ENCODE results near the gene PHF19. TPM values are rescaled to one million over a fixed set of nuclear protein-coding genes. Genes with fewer than 3 reads are reported as not detected.

Gene PHF19
- total and polyA plus RNA-seq, 2 of the 8 experiments (the other 6 are each of a cell fraction or from before 2014, with no cell fraction given): 28.2 to 31.8 TPM

GRCh38 chr9:120895951-120896350, 19.0 kb upstream of the PHF19 start:
- FAIRE-seq (no peak), DNase-seq (ENCODE audit: low read depth in 1 of 2, low spot score in 2 of 2) (no peak)
- no peak overlapping the region for H3K4ac ChIP-seq (replicated peaks; ENCODE audit: insufficient read length, low read depth, low read length)
- H4K20me1 ChIP-seq (replicated peaks in 1 of 2; ENCODE audit: control insufficient read depth in 1 of 2, insufficient read depth in 2 of 2, low read length in 2 of 2): no peaks in the 10 kb centered on the region
- WGBS, 2 experiments (ENCODE audit: extremely low coverage in 1 of 2, insufficient coverage in 1 of 2, insufficient read length in 1 of 2, insufficient replicate concordance in 2 of 2, low coverage in 1 of 2, low lambda C conversion rate in 2 of 2, missing lambda C conversion rate in 1 of 2): 88% methylated on average over 2 of the region's 2 CpGs; no CpG with 5 or more reads in 1 of the 2 experiments
- H2BK12ac ChIP-seq (ENCODE audit: low read depth, low read length): no peak overlapping the region
- no peak overlapping the region for H3K4me3 ChIP-seq (ENCODE audit: extremely low read depth in 1 of 4, insufficient read depth in 2 of 4, low read depth in 3 of 4, low read length in 4 of 4)
- no peak overlapping the region for H2BK5ac ChIP-seq (ENCODE audit: low read depth, low read length)
- H4K5ac ChIP-seq (ENCODE audit: insufficient read length, low read depth, low read length): no peak overlapping the region
- no peak overlapping the region for H2AK5ac ChIP-seq (ENCODE audit: low read depth, low read length)
- no peak overlapping the region for H3K4me2 ChIP-seq (ENCODE audit: insufficient read depth in 1 of 2, low read depth in 2 of 2, low read length in 2 of 2)
- H3K9me3 ChIP-seq (ENCODE audit: insufficient read depth in 2 of 2, low read depth in 1 of 2, low read length in 1 of 2): no peaks in the 10 kb centered on the region
- H4K91ac ChIP-seq (replicated peaks; ENCODE audit: insufficient read length, low read length): no peak overlapping the region
- no peak overlapping the region for H4K8ac ChIP-seq (ENCODE audit: extremely low read depth, insufficient read depth, low read length)
- H3K56ac ChIP-seq (replicated peaks; ENCODE audit: insufficient read length, low read depth, low read length): no peak overlapping the region
- no peak overlapping the region for H2BK20ac ChIP-seq (ENCODE audit: low read length)
- H3K4me1 ChIP-seq (replicated peaks in 1 of 4; ENCODE audit: control insufficient read depth in 3 of 4, insufficient read depth in 4 of 4, low read length in 3 of 4): peaks cover 0 to 3% (median under 1%) of the 10 kb centered on the region in 4 experiments; a peak in 6 of 7 replicates
- H3K79me1 ChIP-seq (ENCODE audit: low read depth, low read length): no peaks in the 10 kb centered on the region
- H3K23me2 ChIP-seq (ENCODE audit: low read depth, low read length): peaks cover 3% of the 10 kb centered on the region; the same call in 1 of the 2 replicates
- no peak overlapping the region for H3K27ac ChIP-seq (ENCODE audit: low read depth, low read length)
- no peak overlapping the region for H2AFZ ChIP-seq (ENCODE audit: low read length)
- H2BK15ac ChIP-seq (ENCODE audit: low read length): no peak overlapping the region
- H3K9ac ChIP-seq (replicated peaks in 1 of 4; ENCODE audit: extremely low read depth in 1 of 4, low read depth in 3 of 4, low read length in 3 of 4): no peak overlapping the region
- H3K79me2 ChIP-seq (ENCODE audit: control insufficient read depth in 1 of 2, insufficient read depth in 2 of 2, low read length in 2 of 2): no peaks in the 10 kb centered on the region
- peaks cover 0 to 21% (median 15%) of the 10 kb centered on the region in 4 experiments; a peak in 5 of 7 replicates for H3K27me3 ChIP-seq (replicated peaks in 1 of 4; ENCODE audit: control insufficient read depth in 3 of 4, extremely low read depth in 1 of 4, insufficient read depth in 3 of 4, low read length in 3 of 4)
- no peak overlapping the region for H3K14ac ChIP-seq (ENCODE audit: insufficient read length)
- ChIA-PET POLR2A (ENCODE audit: partially characterized antibody) (interaction anchor here (0.6 to 1.7 kb wide), 5 partner anchors 8 to 199 kb away, joined by 3 to 7 read pairs (median 4); no protein-coding TSS in a partner anchor), CTCF (ENCODE audit: partially characterized antibody) (interaction anchor here (0.6 to 10.7 kb wide), 11 partner anchors 10 to 159 kb away, joined by 3 to 71 read pairs (median 4); no protein-coding TSS in a partner anchor)
- 0 out of 2 replicates have a peak, but pooled peaks have one; percentile 21 for TF ChIP-seq KDM1A (IDR thresholded peaks at IDR 0.05; ENCODE audit: borderline replicate concordance, low read length)
- no peak for TF ChIP-seq ZNF274 (IDR thresholded peaks at IDR 0.05; ENCODE audit: borderline replicate concordance, extremely low read depth, low read length)
- H3K18ac ChIP-seq (ENCODE audit: extremely low read depth, low read length): no peak overlapping the region
- H3K23ac ChIP-seq (ENCODE audit: insufficient read length): no peak overlapping the region
- no peak overlapping the region for H2BK120ac ChIP-seq (replicated peaks; ENCODE audit: low read depth, low read length)
- no peaks in the 10 kb centered on the region for H3K36me3 ChIP-seq (ENCODE audit: control insufficient read depth in 2 of 4, insufficient read depth in 4 of 4, low read length in 3 of 4)
